Non-pigmented ciliary epithelial cell (primary cell): Measurements from ENCODE around the gene SLC41A2.
"Not testable (repeated sequence)": the region's sequence is repeated elsewhere in the genome, so short reads cannot be mapped to it uniquely, and the experiment has no call there.

Experiments used
- DNase-seq: peaks from one replicate; pipeline ENCODE4 v3.0.0-alpha.2; 2010; ENCODE audit warnings: low read depth

Gene SLC41A2

GRCh38 chr12:104964167-104964855 lies 6.2 kb upstream of the SLC41A2 start:
- no peak for DNase-seq

- no peak for DNase-seq
Observed at GRCh38 chr12:104963757-104964156, 5.7 kb upstream of the SLC41A2 start.

- no peak for DNase-seq
Observed at GRCh38 chr12:104960464-104960863, 2.4 kb upstream of the SLC41A2 start.

GRCh38 chr12:104959335-104959841 lies 1.3 kb upstream of the SLC41A2 start:
- peak; percentile 23 for DNase-seq

- DNase-seq = no peak
Observed at GRCh38 chr12:104958805-104959334, 780 bp upstream of the SLC41A2 start.

GRCh38 chr12:104957719-104958000 lies 430 bp downstream of the SLC41A2 start:
- DNase-seq = no peak

GRCh38 chr12:104956870-104957718 lies 996 bp downstream of the SLC41A2 start:
- DNase-seq = no peak

GRCh38 chr12:104955703-104956102 lies 2.4 kb downstream of the SLC41A2 start:
- no peak for DNase-seq

- DNase-seq = no peak
Observed at GRCh38 chr12:104953323-104953722, 4.8 kb downstream of the SLC41A2 start.

GRCh38 chr12:104952816-104953215 lies 5.3 kb downstream of the SLC41A2 start:
- no peak for DNase-seq

- DNase-seq = no peak
Observed at GRCh38 chr12:104951759-104952509, 6.2 kb downstream of the SLC41A2 start.

- DNase-seq = not testable (repeated sequence)
Observed at GRCh38 chr12:104948716-104949115, 9.4 kb downstream of the SLC41A2 start.

- DNase-seq = no peak
Observed at GRCh38 chr12:104944252-104944651, 13.8 kb downstream of the SLC41A2 start.

- DNase-seq = not testable (repeated sequence)
Observed at GRCh38 chr12:104943401-104943800, 14.7 kb downstream of the SLC41A2 start.

GRCh38 chr12:104942075-104942474 lies 16.0 kb downstream of the SLC41A2 start:
- DNase-seq = no peak

GRCh38 chr12:104941454-104941853 lies 16.6 kb downstream of the SLC41A2 start:
- DNase-seq = no peak

- DNase-seq = no peak
Observed at GRCh38 chr12:104939089-104939488, 19.0 kb downstream of the SLC41A2 start.

GRCh38 chr12:104938371-104938770 lies 19.7 kb downstream of the SLC41A2 start:
- DNase-seq = no peak

GRCh38 chr12:104935886-104936285 lies 22.2 kb downstream of the SLC41A2 start:
- DNase-seq = no peak

GRCh38 chr12:104933778-104934177 lies 24.3 kb downstream of the SLC41A2 start:
- no peak for DNase-seq

GRCh38 chr12:104933128-104933527 lies 25.0 kb downstream of the SLC41A2 start:
- no peak for DNase-seq
